ENCODE data around the gene NMBR. TPM values are rescaled to one million over a fixed set of nuclear protein-coding genes. Genes with fewer than 3 reads are reported as not detected.
"Not testable (repeated sequence)": the region's sequence is repeated elsewhere in the genome, so short reads cannot be mapped to it uniquely, and the experiment has no call there.

Gene NMBR
- total RNA-seq, 1 donor from 2014 or later = not detected

- intact Hi-C loops (cut with micrococcal nuclease) = no loop called here
Measured at GRCh38 chr6:142155091-142155490, 8.2 kb upstream of the NMBR start.

GRCh38 chr6:142154336-142154735 lies 7.4 kb upstream of the NMBR start:
- intact Hi-C loops (cut with micrococcal nuclease) = no loop called here

GRCh38 chr6:142153196-142153595 lies 6.3 kb upstream of the NMBR start:
- intact Hi-C loops (cut with micrococcal nuclease) = no loop called here

- intact Hi-C loops (cut with micrococcal nuclease) = no loop called here
Measured at GRCh38 chr6:142152746-142153145, 5.8 kb upstream of the NMBR start.

- intact Hi-C loops (cut with micrococcal nuclease) = loop anchor here (10.0 kb wide), 2 partner anchors 713 to 1923 kb away; no protein-coding TSS in a partner anchor
Measured at GRCh38 chr6:142141531-142141930, 5.4 kb downstream of the NMBR start.

GRCh38 chr6:142138876-142139275 lies 8.0 kb downstream of the NMBR start:
- intact Hi-C loops (cut with micrococcal nuclease) = no loop called here

- intact Hi-C loops (cut with micrococcal nuclease) = no loop called here
Measured at GRCh38 chr6:142132625-142133024, 14.3 kb downstream of the NMBR start, which contains the start of gene GJE1. Gene GJE1 (plus strand): TSS chr6:142132925. CDS start chr6:142133159, 234 bp downstream.

- intact Hi-C loops (cut with micrococcal nuclease) = no loop called here
Measured at GRCh38 chr6:142130814-142131213, 16.1 kb downstream of the NMBR start.

GRCh38 chr6:142121342-142121741 lies 25.6 kb downstream of the NMBR start:
- intact Hi-C loops (cut with micrococcal nuclease) = no loop called here

- intact Hi-C loops (cut with micrococcal nuclease) = no loop called here
Measured at GRCh38 chr6:142118925-142119324, 28.0 kb downstream of the NMBR start.

GRCh38 chr6:142118328-142118727 lies 28.6 kb downstream of the NMBR start:
- intact Hi-C loops (cut with micrococcal nuclease) = no loop called here

GRCh38 chr6:142117366-142117765 lies 29.6 kb downstream of the NMBR start:
- intact Hi-C loops (cut with micrococcal nuclease) = no loop called here

GRCh38 chr6:142112451-142113061 lies 34.4 kb downstream of the NMBR start:
- intact Hi-C loops (cut with micrococcal nuclease) = loop anchor here (1.0 kb wide), 3 partner anchors 95 to 435 kb away; no protein-coding TSS in a partner anchor

GRCh38 chr6:142110820-142111219 lies 36.1 kb downstream of the NMBR start:
- intact Hi-C loops (cut with micrococcal nuclease) = not testable (repeated sequence)

GRCh38 chr6:142104820-142105219 lies 42.1 kb downstream of the NMBR start:
- intact Hi-C loops (cut with micrococcal nuclease) = not testable (repeated sequence)

- intact Hi-C loops (cut with micrococcal nuclease) = no loop called here
Measured at GRCh38 chr6:142088858-142089216, 58.1 kb downstream of the NMBR start.

- intact Hi-C loops (cut with micrococcal nuclease) = no loop called here
Measured at GRCh38 chr6:142087950-142088857, 58.7 kb downstream of the NMBR start.

- intact Hi-C loops (cut with micrococcal nuclease) = no loop called here
Measured at GRCh38 chr6:142079130-142079529, 67.8 kb downstream of the NMBR start.

- intact Hi-C loops (cut with micrococcal nuclease) = no loop called here
Measured at GRCh38 chr6:142075516-142076101, 71.3 kb downstream of the NMBR start.

- intact Hi-C loops (cut with micrococcal nuclease) = no loop called here
Measured at GRCh38 chr6:142074516-142074915, 72.4 kb downstream of the NMBR start.

GRCh38 chr6:142071981-142072380 lies 74.9 kb downstream of the NMBR start:
- intact Hi-C loops (cut with micrococcal nuclease) = no loop called here

- intact Hi-C loops (cut with micrococcal nuclease) = no loop called here
Measured at GRCh38 chr6:142068416-142068815, 78.5 kb downstream of the NMBR start.
